DMS 273 treated with DMSO at 0.1 percent for 48 hours (cell line): ENCODE results near the gene CAPN12.

Source experiments
- DNase-seq: peaks from one replicate; lab custom pipeline; 2025; lab: John Stamatoyannopoulos, UW

The CAPN12 gene

GRCh38 chr19:38737921-38738737 lies 6.1 kb downstream of the CAPN12 start:
- no peak for DNase-seq

- DNase-seq, result no peak
Measured at GRCh38 chr19:38737281-38737865, 6.9 kb downstream of the CAPN12 start.

GRCh38 chr19:38736413-38737280 lies 7.6 kb downstream of the CAPN12 start:
- DNase-seq, result no peak

GRCh38 chr19:38736036-38736412 lies 8.2 kb downstream of the CAPN12 start:
- no peak for DNase-seq

- no peak for DNase-seq
Measured at GRCh38 chr19:38735257-38735686, 9.0 kb downstream of the CAPN12 start.

GRCh38 chr19:38734426-38735256 lies 9.6 kb downstream of the CAPN12 start:
- DNase-seq, result no peak

GRCh38 chr19:38734176-38734425 lies 10.2 kb downstream of the CAPN12 start:
- DNase-seq, result no peak

- no peak for DNase-seq
Measured at GRCh38 chr19:38733493-38734175, 10.6 kb downstream of the CAPN12 start.

- DNase-seq, result no peak
Measured at GRCh38 chr19:38733241-38733492, 11.1 kb downstream of the CAPN12 start.

GRCh38 chr19:38731654-38732301 lies 12.5 kb downstream of the CAPN12 start:
- peak; percentile 55 for DNase-seq

- DNase-seq, result no peak
Measured at GRCh38 chr19:38730731-38731589, 13.3 kb downstream of the CAPN12 start.

- no peak for DNase-seq
Measured at GRCh38 chr19:38730470-38730730, 13.9 kb downstream of the CAPN12 start.

- no peak for DNase-seq
Measured at GRCh38 chr19:38729653-38730469, 14.4 kb downstream of the CAPN12 start.

GRCh38 chr19:38728752-38729541 lies 15.3 kb downstream of the CAPN12 start:
- DNase-seq, result no peak

- DNase-seq, result no peak
Measured at GRCh38 chr19:38727868-38728660, 16.2 kb downstream of the CAPN12 start.

GRCh38 chr19:38727306-38727867 lies 16.9 kb downstream of the CAPN12 start:
- DNase-seq, result no peak

GRCh38 chr19:38726761-38727301 lies 17.4 kb downstream of the CAPN12 start:
- DNase-seq, result no peak
